HL-60 (cell line): ENCODE results near the gene FGF3.

ENCODE experiments used
- DNase-seq, 2 experiments: peaks; one replicate each; pipeline ENCODE4 v3.0.0-alpha.2; 2010 to 2020; ENCODE audit warnings: low read depth in 1 of 2, low spot score in 1 of 2
- H3K27ac ChIP-seq: fragments of 250-450 bp; sonication (Bioruptor Pico); replicated peaks from 2 replicates; pipeline ENCODE4 v1.5.1; 2020; ENCODE audit warnings: mild to moderate bottlenecking, moderate library complexity
- H3K27me3 ChIP-seq: fragments of 250-450 bp; sonication (Bioruptor Pico); 2 replicates; pipeline ENCODE4 v1.5.1; 2021; ENCODE audit warnings: mild to moderate bottlenecking, moderate library complexity; ENCODE audit not compliant: insufficient read depth, poor library complexity, severe bottlenecking
- H3K4me3 ChIP-seq: replicated peaks from 2 replicates; pipeline ENCODE4 v1.5.1; 2011; ENCODE audit warnings: mild to moderate bottlenecking, control low read depth, low read length; ENCODE audit not compliant: insufficient read depth
- CTCF ChIP-seq: IDR thresholded peaks from one replicate; pipeline ENCODE4 v1.5.1; 2011; ENCODE audit warnings: low read length, control low read depth, inconsistent platforms; ENCODE audit not compliant: insufficient read depth
- GABPA ChIP-seq: IDR thresholded peaks from 2 replicates; pipeline ENCODE4 v1.6.1; 2012; ENCODE audit warnings: low read depth
- POLR2AphosphoS5 ChIP-seq: IDR thresholded peaks from 2 replicates; pipeline ENCODE4 v1.6.1; 2012; ENCODE audit warnings: low read depth
- REST ChIP-seq: IDR thresholded peaks from 2 replicates; pipeline ENCODE4 v1.6.1; 2012; ENCODE audit warnings: low read depth; ENCODE audit not compliant: insufficient replicate concordance
- SPI1 ChIP-seq: IDR thresholded peaks from 2 replicates; pipeline ENCODE4 v1.6.1; 2012; ENCODE audit warnings: low read depth, mild to moderate bottlenecking, borderline replicate concordance

FGF3 gene

GRCh38 chr11:69837791-69838190, 18.6 kb upstream of the FGF3 start:
- peaks cover 3% of the 10 kb centered on the region for H3K27me3 ChIP-seq
- TF ChIP-seq SPI1 (no peak), REST (no peak), GABPA (no peak)
- no peak overlapping the region for H3K27ac ChIP-seq
- DNase-seq: no peak
- H3K4me3 ChIP-seq: no peak overlapping the region

- DNase-seq: no peak
- TF ChIP-seq SPI1 (no peak), CTCF (no peak), POLR2AphosphoS5 (no peak), REST (no peak), GABPA (no peak)
Observed at GRCh38 chr11:69836401-69836800, 17.2 kb upstream of the FGF3 start.

GRCh38 chr11:69834811-69835800, 15.9 kb upstream of the FGF3 start:
- no peak overlapping the region for H3K27ac ChIP-seq
- TF ChIP-seq CTCF (no peak), REST (no peak), POLR2AphosphoS5 (no peak), SPI1 (no peak), GABPA (no peak)
- peaks cover 5% of the 10 kb centered on the region for H3K27me3 ChIP-seq
- DNase-seq: no peak
- no peak overlapping the region for H3K4me3 ChIP-seq

More at GRCh38 chr11:69836401-69836800, 17.2 kb upstream of the FGF3 start:
- peaks cover 5% of the 10 kb centered on the region for H3K27me3 ChIP-seq
- H3K4me3 ChIP-seq: no peak overlapping the region
- H3K27ac ChIP-seq: no peak overlapping the region
